ENCODE measurements around the gene NXT1. TPM values are rescaled to one million over a fixed set of nuclear protein-coding genes. Genes with fewer than 3 reads are reported as not detected.

NXT1 gene
- total RNA-seq, 1 donor: 18.5 TPM

DNA sequence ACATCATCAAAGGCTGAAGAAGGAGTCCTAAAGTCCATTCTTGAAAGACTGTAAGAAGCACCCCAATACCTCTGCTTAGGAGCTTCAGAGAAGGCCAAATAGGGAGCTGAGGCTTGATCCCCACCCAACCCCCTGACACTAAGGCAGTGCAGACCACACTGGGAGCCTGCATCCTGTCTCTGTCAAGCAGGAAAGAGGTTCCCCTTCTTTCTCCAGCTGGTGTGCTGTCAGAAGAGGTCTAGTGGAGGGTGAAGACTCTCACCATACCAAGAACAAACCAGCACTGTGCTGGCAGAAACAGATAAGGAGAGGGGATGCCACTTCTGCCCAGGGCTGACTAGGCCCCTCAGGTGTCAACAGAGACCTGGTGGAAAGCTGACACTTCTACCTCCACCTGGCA is 31.3 kb downstream of the NXT1 start:
- H3K27me3 ChIP-seq (ENCODE audit: insufficient read depth, low read length): no peaks in the 10 kb centered on the region

DNA sequence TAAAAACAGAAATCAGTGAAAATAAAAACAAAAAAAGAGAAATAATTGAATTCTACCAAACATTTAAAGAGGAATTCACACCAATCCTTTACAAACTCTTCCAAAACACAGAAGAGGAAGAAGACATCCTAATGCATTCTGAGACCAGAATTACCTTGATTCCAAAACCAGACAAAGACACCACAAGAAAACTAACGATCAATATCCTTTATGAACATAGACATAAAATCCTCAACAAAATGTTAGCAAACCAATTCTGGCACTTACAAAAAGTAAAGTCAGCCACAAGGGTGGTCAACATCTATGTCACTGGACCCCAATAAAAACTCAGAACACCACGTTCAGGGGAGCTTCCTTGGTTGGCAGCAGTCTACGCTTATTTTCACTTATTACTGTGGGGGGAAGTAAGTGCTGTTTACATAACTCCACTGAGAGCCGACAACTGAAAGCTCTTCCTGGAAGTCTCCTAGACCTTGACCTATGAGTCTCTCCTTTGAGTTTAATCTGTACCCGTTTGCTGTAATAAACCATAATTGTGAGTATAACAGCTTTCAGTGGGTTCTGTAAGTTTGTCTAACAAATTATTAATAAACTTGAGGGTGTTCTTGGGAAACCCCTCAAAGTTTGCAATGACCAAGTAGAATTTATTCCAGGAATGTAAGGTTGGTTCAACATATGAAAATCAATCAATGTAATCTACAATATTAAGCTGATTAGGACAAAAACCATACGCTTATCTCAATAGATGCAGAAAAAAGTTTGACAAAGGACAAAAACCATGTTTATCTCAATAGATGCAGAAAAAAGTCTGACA is 35.9 kb downstream of the NXT1 start:
- Histone ChIP-seq H3K4me2 (ENCODE audit: insufficient read depth, low read length) (no peak overlapping the region), H3K4me3 (ENCODE audit: insufficient read depth, low read length) (no peak overlapping the region), H3K27ac (ENCODE audit: low read depth, low read length) (no peak overlapping the region), H3K4me1 (ENCODE audit: insufficient read depth, low read length) (no peaks in the 10 kb centered on the region), H3K27me3 (ENCODE audit: insufficient read depth, low read length) (no peaks in the 10 kb centered on the region), H3K9me3 (ENCODE audit: low read depth, low read length) (no peaks in the 10 kb centered on the region), H4K20me1 (ENCODE audit: insufficient read depth, low read length) (no peaks in the 10 kb centered on the region), H3K36me3 (ENCODE audit: insufficient read depth, low read length) (peaks cover 11% of the 10 kb centered on the region), H3K79me2 (ENCODE audit: insufficient read depth, low read length) (peaks cover 52% of the 10 kb centered on the region), H2AFZ (ENCODE audit: low read length) (no peak overlapping the region)
- no peak for DNase-seq (ENCODE audit: insufficient read length, low spot score, missing footprints)
- TF ChIP-seq, protein P1, sequence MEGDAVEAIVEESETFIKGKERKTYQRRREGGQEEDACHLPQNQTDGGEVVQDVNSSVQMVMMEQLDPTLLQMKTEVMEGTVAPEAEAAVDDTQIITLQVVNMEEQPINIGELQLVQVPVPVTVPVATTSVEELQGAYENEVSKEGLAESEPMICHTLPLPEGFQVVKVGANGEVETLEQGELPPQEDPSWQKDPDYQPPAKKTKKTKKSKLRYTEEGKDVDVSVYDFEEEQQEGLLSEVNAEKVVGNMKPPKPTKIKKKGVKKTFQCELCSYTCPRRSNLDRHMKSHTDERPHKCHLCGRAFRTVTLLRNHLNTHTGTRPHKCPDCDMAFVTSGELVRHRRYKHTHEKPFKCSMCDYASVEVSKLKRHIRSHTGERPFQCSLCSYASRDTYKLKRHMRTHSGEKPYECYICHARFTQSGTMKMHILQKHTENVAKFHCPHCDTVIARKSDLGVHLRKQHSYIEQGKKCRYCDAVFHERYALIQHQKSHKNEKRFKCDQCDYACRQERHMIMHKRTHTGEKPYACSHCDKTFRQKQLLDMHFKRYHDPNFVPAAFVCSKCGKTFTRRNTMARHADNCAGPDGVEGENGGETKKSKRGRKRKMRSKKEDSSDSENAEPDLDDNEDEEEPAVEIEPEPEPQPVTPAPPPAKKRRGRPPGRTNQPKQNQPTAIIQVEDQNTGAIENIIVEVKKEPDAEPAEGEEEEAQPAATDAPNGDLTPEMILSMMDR (IDR thresholded peaks at IDR 0.05; ENCODE audit: extremely low read depth, low read depth, low read length): no peak

More for the DNA sequence above, 31.3 kb downstream of the NXT1 start:
- TF ChIP-seq, protein P1 (IDR thresholded peaks at IDR 0.05; ENCODE audit: extremely low read depth, low read depth, low read length): no peak
- no peak overlapping the region for H3K4me3 ChIP-seq (ENCODE audit: insufficient read depth, low read length)
- peaks cover 39% of the 10 kb centered on the region for H3K79me2 ChIP-seq (ENCODE audit: insufficient read depth, low read length)
- H3K4me1 ChIP-seq (ENCODE audit: insufficient read depth, low read length): no peaks in the 10 kb centered on the region
- H3K27ac ChIP-seq (ENCODE audit: low read depth, low read length): no peak overlapping the region
- no peak for DNase-seq (ENCODE audit: insufficient read length, low spot score, missing footprints)
- no peak overlapping the region for H2AFZ ChIP-seq (ENCODE audit: low read length)
- H4K20me1 ChIP-seq (ENCODE audit: insufficient read depth, low read length): no peaks in the 10 kb centered on the region
- H3K36me3 ChIP-seq (ENCODE audit: insufficient read depth, low read length): peaks cover 37% of the 10 kb centered on the region
- H3K4me2 ChIP-seq (ENCODE audit: insufficient read depth, low read length): no peak overlapping the region
- H3K9me3 ChIP-seq (ENCODE audit: low read depth, low read length): no peaks in the 10 kb centered on the region

DNA sequence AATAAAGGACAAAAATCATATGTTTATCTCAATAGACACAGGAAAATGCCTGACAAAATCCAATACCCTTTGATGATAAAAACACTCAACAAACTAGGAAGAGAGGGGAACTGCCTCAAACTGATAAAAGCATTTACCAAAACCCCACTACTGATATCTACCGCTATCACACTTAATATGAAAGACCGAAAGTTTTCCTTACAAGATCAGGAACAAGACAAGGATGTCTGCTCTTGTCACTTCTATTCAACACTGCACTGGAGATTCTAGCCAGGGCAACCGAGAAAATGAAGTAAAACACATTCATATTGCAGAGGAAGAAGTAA is 36.5 kb downstream of the NXT1 start:
- no peaks in the 10 kb centered on the region for H3K27me3 ChIP-seq (ENCODE audit: insufficient read depth, low read length)
- DNase-seq (ENCODE audit: insufficient read length, low spot score, missing footprints): no peak
- no peaks in the 10 kb centered on the region for H4K20me1 ChIP-seq (ENCODE audit: insufficient read depth, low read length)
- H3K4me2 ChIP-seq (ENCODE audit: insufficient read depth, low read length): no peak overlapping the region
- H3K36me3 ChIP-seq (ENCODE audit: insufficient read depth, low read length): peaks cover 14% of the 10 kb centered on the region
- H3K27ac ChIP-seq (ENCODE audit: low read depth, low read length): no peak overlapping the region
- no peaks in the 10 kb centered on the region for H3K9me3 ChIP-seq (ENCODE audit: low read depth, low read length)
- peaks cover 49% of the 10 kb centered on the region for H3K79me2 ChIP-seq (ENCODE audit: insufficient read depth, low read length)
- no peak overlapping the region for H3K4me3 ChIP-seq (ENCODE audit: insufficient read depth, low read length)
- H2AFZ ChIP-seq (ENCODE audit: low read length): no peak overlapping the region
- TF ChIP-seq, protein P1 (IDR thresholded peaks at IDR 0.05; ENCODE audit: extremely low read depth, low read depth, low read length): no peak
- H3K4me1 ChIP-seq (ENCODE audit: insufficient read depth, low read length): no peaks in the 10 kb centered on the region

DNA sequence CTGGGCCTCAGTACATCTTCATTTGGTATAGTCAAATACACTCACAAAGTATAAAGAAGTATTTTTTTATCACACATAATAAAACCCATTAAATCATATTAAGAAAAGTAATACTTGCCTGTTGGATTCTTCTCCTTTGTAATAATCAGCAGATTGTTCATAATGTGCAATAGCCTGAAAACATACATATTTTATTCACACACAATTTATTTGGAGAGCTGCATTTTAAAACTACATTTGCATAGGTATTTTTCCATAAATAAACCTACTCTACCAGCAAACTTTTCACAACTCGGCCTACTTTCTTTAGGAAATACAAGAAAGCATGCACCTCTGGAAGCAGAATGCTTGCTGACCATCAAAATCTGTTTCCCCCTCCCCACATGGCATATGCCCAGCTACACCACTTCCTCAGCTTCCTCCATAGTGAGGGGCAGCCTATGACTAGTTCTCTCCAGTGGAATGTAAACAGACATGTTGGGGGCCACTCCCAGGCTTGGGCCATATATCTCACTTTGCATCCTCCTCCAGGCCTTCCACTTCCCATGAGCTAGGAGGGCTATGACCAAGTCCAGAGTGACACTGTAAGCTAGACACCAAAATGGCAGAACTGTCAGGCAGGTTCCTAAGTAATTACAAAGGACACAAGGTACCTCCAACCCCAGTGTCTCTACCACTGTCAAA is 39.6 kb downstream of the NXT1 start:
- no peak overlapping the region for H3K4me2 ChIP-seq (ENCODE audit: insufficient read depth, low read length)
- no peak overlapping the region for H3K27ac ChIP-seq (ENCODE audit: low read depth, low read length)
- H3K9me3 ChIP-seq (ENCODE audit: low read depth, low read length): no peaks in the 10 kb centered on the region
- TF ChIP-seq, protein P1 (IDR thresholded peaks at IDR 0.05; ENCODE audit: extremely low read depth, low read depth, low read length): no peak
- no peaks in the 10 kb centered on the region for H4K20me1 ChIP-seq (ENCODE audit: insufficient read depth, low read length)
- H3K4me1 ChIP-seq (ENCODE audit: insufficient read depth, low read length): no peaks in the 10 kb centered on the region
- H3K36me3 ChIP-seq (ENCODE audit: insufficient read depth, low read length): peaks cover 45% of the 10 kb centered on the region
- H3K79me2 ChIP-seq (ENCODE audit: insufficient read depth, low read length): peaks cover 47% of the 10 kb centered on the region
- DNase-seq (ENCODE audit: insufficient read length, low spot score, missing footprints): no peak
- H3K4me3 ChIP-seq (ENCODE audit: insufficient read depth, low read length): no peak overlapping the region
- no peak overlapping the region for H2AFZ ChIP-seq (ENCODE audit: low read length)
- H3K27me3 ChIP-seq (ENCODE audit: insufficient read depth, low read length): no peaks in the 10 kb centered on the region
